GM12864 (cell line): ENCODE results near the gene ZDHHC9.

Source experiments
- DNase-seq: peaks from one replicate; pipeline ENCODE4 v3.0.0-alpha.2; 2011; ENCODE audit warnings: low read depth
- H3K4me3 ChIP-seq: 2 replicates; pipeline ENCODE4 v1.5.1; 2011; ENCODE audit warnings: mild to moderate bottlenecking, low read depth, low read length, control low read depth
- TF ChIP-seq, protein P1 (sequence below): IDR thresholded peaks from 2 replicates; pipeline ENCODE4 v1.5.1; 2011; ENCODE audit warnings: low read depth, mild to moderate bottlenecking, moderate library complexity, low read length, control low read depth, inconsistent platforms; ENCODE audit errors: missing control alignments

Gene ZDHHC9

DNA sequence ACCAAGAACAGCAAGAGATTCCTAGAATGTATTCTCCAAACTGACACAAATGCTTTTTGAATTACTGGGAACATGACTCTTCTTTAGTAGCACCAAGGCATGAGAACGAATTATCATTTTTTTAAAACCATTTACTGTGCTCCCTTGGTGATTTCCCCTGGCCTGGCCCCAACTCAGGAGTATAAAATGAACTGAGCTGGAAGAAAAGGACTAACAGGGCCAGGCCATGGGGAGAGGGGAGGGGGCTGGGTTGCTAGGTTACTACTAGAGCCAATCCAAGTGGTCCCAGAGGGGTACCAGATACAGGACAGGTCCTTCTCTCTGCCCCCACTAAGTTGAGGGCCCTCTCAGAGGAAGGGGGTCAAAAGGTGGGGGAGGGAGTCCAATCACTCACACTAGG lies 40.8 kb downstream of the ZDHHC9 start:
- H3K4me3 ChIP-seq = no peak overlapping the region
- TF ChIP-seq, protein P1, sequence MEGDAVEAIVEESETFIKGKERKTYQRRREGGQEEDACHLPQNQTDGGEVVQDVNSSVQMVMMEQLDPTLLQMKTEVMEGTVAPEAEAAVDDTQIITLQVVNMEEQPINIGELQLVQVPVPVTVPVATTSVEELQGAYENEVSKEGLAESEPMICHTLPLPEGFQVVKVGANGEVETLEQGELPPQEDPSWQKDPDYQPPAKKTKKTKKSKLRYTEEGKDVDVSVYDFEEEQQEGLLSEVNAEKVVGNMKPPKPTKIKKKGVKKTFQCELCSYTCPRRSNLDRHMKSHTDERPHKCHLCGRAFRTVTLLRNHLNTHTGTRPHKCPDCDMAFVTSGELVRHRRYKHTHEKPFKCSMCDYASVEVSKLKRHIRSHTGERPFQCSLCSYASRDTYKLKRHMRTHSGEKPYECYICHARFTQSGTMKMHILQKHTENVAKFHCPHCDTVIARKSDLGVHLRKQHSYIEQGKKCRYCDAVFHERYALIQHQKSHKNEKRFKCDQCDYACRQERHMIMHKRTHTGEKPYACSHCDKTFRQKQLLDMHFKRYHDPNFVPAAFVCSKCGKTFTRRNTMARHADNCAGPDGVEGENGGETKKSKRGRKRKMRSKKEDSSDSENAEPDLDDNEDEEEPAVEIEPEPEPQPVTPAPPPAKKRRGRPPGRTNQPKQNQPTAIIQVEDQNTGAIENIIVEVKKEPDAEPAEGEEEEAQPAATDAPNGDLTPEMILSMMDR = no peak
- no peak for DNase-seq

DNA sequence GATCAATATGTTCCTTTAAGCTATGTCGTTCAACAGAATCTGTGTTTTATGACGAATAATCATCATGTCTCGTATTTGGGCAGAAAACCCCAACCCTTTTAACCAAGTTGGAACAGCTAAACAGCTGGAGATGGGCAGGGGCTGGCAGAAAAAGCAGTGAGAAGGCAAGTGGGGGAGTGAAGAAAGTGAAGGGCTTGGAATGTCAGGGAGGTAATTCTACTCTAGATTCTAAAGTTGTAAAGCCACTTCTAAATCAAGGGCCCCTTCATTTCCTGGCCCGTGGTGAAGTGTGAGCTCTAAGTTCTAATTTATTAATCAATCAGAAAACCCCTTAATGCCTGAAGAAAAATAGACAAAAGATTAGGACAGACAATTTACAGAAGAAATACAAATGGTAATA lies 43.5 kb downstream of the ZDHHC9 start:
- TF ChIP-seq, protein P1 = no peak
- DNase-seq = no peak
- H3K4me3 ChIP-seq = no peak overlapping the region

DNA sequence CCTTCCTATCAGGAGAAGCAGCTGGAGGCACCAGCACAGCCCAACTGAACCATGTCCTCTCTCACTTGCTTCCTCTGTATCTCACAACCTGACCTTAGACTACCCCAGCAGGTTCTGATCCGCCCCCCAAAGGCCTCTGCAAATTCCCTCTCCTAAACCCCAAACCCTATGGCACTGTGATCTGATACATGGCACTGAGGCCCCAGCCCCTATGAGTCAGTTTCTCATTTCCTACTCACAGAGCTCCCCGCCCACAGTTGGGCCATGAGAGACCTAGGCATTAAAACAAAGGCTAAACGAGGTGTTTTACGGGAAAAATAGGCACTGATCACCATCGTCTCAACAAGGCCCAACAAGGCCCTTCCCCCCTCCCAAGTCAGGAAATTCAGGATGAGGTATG lies 44.8 kb downstream of the ZDHHC9 start:
- TF ChIP-seq, protein P1 = no peak
- no peak overlapping the region for H3K4me3 ChIP-seq
- DNase-seq = no peak

- no peak for DNase-seq
- TF ChIP-seq, protein P1 = no peak
- no peak overlapping the region for H3K4me3 ChIP-seq
Observed at GRCh38 chrX:129798456-129798855, 45.2 kb downstream of the ZDHHC9 start.

DNA sequence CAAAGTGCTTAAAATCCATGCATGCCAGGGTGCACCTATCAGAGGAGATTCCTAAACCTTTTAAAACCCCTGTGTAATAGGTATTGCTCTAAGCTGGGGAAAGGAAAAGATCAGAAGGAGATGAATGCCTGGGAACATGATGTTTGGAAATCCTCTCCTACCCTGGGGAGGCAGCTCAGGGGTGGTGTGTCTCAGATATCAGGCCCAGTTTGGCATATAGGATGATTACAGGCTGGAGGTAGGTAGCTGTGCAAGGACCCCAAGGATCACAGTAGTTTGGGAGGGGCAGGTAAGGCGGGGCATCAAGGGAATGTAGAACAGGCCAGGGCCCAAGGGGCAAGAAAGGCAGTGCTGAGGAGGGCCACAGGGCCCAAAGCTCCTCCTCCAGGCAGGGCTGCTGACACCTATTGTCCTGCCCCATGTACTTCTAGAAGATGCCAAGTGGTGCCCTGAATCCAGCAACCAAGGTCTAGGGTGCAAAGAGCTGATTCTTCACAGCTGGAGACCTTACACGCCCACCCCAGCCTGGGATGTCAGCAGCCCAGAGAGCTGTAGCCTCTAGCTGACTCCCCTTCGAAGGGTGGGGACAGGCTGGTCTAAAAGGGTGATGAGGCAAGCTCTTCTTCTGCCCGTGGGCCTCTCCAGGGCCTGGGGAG lies 46.3 kb downstream of the ZDHHC9 start:
- H3K4me3 ChIP-seq = no peak overlapping the region
- no peak for DNase-seq
- TF ChIP-seq, protein P1 = no peak

DNA sequence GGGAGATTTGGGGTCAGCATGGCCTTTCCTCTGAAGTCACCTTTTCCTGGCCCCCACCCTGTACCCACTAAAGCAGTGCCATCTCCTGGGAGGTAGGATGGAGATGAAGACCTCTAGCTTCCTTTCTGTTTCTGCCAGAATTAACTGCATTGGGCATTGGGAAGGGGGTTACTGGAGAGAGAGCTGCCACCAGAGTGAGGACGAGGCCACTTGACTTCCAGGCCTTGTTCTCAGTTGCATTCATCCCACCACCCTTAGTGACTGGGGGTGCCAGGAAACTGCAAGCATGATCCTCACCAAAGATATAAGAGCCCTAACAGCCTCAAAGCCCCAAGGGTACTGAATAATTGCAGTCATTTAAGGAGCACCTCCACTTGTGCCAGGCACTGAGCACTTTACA lies 48.1 kb downstream of the ZDHHC9 start:
- no peak overlapping the region for H3K4me3 ChIP-seq
- TF ChIP-seq, protein P1 = no peak
- no peak for DNase-seq

DNA sequence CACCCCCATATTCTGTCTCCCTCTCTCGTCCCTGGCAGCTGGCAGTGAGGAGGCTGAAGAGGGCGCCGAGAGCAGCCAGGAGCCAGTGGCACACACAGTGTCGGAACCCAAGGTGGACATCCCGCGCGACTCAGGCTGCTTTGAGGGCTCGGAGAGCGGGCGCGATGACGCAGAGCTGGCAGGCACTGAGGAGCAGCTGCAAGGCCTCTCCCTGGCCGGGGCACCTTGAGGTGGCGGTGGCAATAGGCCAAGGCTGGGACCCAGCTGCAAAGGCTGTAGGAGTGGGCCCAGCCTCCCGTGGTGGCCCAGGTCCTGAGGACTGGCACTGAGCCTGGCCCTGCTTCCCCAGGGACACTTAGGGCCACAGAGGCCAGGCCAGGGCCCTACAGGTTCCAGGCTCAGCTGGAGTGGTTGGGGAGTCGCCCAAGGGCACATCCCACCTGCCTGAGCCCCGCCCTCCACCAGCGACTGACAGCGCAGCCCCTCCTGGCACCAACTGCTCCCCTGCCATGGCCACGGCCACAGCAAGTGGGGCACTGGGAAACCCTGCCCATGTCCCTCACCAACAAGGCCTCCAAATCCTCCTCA lies 50.0 kb downstream of the ZDHHC9 start:
- DNase-seq = no peak
- TF ChIP-seq, protein P1 = no peak
- H3K4me3 ChIP-seq = no peak overlapping the region
